ENCODE data around the gene RABGAP1L. TPM values are rescaled to one million over a fixed set of nuclear protein-coding genes. Genes with fewer than 3 reads are reported as not detected.

Gene RABGAP1L
- polyA plus RNA-seq, 1 donor (not counting 4 experiments of a cell fraction or from before 2014, with no cell fraction given): 24.2 TPM

- no peak for FAIRE-seq
Measured at GRCh38 chr1:174225499-174226204, 66.3 kb downstream of the RABGAP1L start.

GRCh38 chr1:174230399-174230798, 71.1 kb downstream of the RABGAP1L start:
- no peak for DNase-seq (ENCODE audit: low read depth, low spot score)
- no peak overlapping the region for H3K9ac ChIP-seq (ENCODE audit: control insufficient read depth, extremely low read depth, insufficient read depth, low read length)

More at GRCh38 chr1:174225499-174226204, 66.3 kb downstream of the RABGAP1L start:
- no peak overlapping the region for H3K9ac ChIP-seq (ENCODE audit: control insufficient read depth, extremely low read depth, insufficient read depth, low read length)
- no peaks in the 10 kb centered on the region for H3K36me3 ChIP-seq (ENCODE audit: control insufficient read depth in 2 of 2, extremely low read depth in 1 of 2, insufficient read depth in 2 of 2, low read length in 2 of 2)
- no peak for DNase-seq (ENCODE audit: low read depth, low spot score)
- dilution Hi-C loops (cut with MboI; ENCODE audit: extremely low pct_ligation_motif_present, low sequenced_read_pairs): no loop called here
- no peaks in the 10 kb centered on the region for H4K20me1 ChIP-seq (ENCODE audit: control insufficient read depth, extremely low read depth, insufficient read depth, low read length)
- H3K9me1 ChIP-seq (ENCODE audit: control insufficient read depth, extremely low read depth, insufficient read depth, low read length): no peaks in the 10 kb centered on the region
- no peaks in the 10 kb centered on the region for H3K9me3 ChIP-seq (ENCODE audit: control insufficient read depth, low read depth, low read length)
- no peak overlapping the region for H3K4me2 ChIP-seq (ENCODE audit: control insufficient read depth, extremely low read depth, insufficient read depth, low read depth, low read length)
- no peaks in the 10 kb centered on the region for H3K79me2 ChIP-seq (ENCODE audit: control insufficient read depth, insufficient read depth, low read length)
- no peak overlapping the region for H2AFZ ChIP-seq (ENCODE audit: control insufficient read depth, low read length)
- peaks cover 9% of the 10 kb centered on the region for H3K4me1 ChIP-seq (ENCODE audit: control insufficient read depth, extremely low read depth, insufficient read depth, low read length)
- H3K4me3 ChIP-seq (ENCODE audit: control insufficient read depth in 2 of 3, extremely low read depth in 1 of 3, insufficient read depth in 2 of 3, low read depth in 1 of 3, low read length in 3 of 3): no peak overlapping the region
- TF ChIP-seq CTCF (optimal IDR thresholded peaks at IDR 0.05 in 1 of 3, IDR thresholded peaks at IDR 0.05 in 1 of 3, conservative IDR thresholded peaks at IDR 0.05 in 1 of 3; ENCODE audit: extremely low read depth in 1 of 3, insufficient read depth in 2 of 3, low read length in 3 of 3): no peak
- no peak for TF ChIP-seq EZH2 (IDR thresholded peaks at IDR 0.05; ENCODE audit: low read length)
- H3K27me3 ChIP-seq (ENCODE audit: control insufficient read depth, extremely low read depth, insufficient read depth, low read length): no peaks in the 10 kb centered on the region
- no peak overlapping the region for H3K27ac ChIP-seq (ENCODE audit: control insufficient read depth, insufficient read depth, low read length)

More at GRCh38 chr1:174230399-174230798, 71.1 kb downstream of the RABGAP1L start:
- peaks cover 0 to 3% of the 10 kb centered on the region in 2 experiments for H3K36me3 ChIP-seq (ENCODE audit: control insufficient read depth in 2 of 2, extremely low read depth in 1 of 2, insufficient read depth in 2 of 2, low read length in 2 of 2)
- no peaks in the 10 kb centered on the region for H3K79me2 ChIP-seq (ENCODE audit: control insufficient read depth, insufficient read depth, low read length)
- no peak overlapping the region for H3K4me2 ChIP-seq (ENCODE audit: control insufficient read depth, extremely low read depth, insufficient read depth, low read depth, low read length)
- H3K9me3 ChIP-seq (ENCODE audit: control insufficient read depth, low read depth, low read length): no peaks in the 10 kb centered on the region
- no peak overlapping the region for H3K4me3 ChIP-seq (ENCODE audit: control insufficient read depth in 2 of 3, extremely low read depth in 1 of 3, insufficient read depth in 2 of 3, low read depth in 1 of 3, low read length in 3 of 3)
- no peaks in the 10 kb centered on the region for H3K9me1 ChIP-seq (ENCODE audit: control insufficient read depth, extremely low read depth, insufficient read depth, low read length)
- H3K27ac ChIP-seq (ENCODE audit: control insufficient read depth, insufficient read depth, low read length): no peak overlapping the region
- dilution Hi-C loops (cut with MboI; ENCODE audit: extremely low pct_ligation_motif_present, low sequenced_read_pairs): no loop called here
- H3K4me1 ChIP-seq (ENCODE audit: control insufficient read depth, extremely low read depth, insufficient read depth, low read length): no peaks in the 10 kb centered on the region
- H3K27me3 ChIP-seq (ENCODE audit: control insufficient read depth, extremely low read depth, insufficient read depth, low read length): no peaks in the 10 kb centered on the region
- no peak overlapping the region for H2AFZ ChIP-seq (ENCODE audit: control insufficient read depth, low read length)
- no peak for TF ChIP-seq CTCF (optimal IDR thresholded peaks at IDR 0.05 in 1 of 3, IDR thresholded peaks at IDR 0.05 in 1 of 3, conservative IDR thresholded peaks at IDR 0.05 in 1 of 3; ENCODE audit: extremely low read depth in 1 of 3, insufficient read depth in 2 of 3, low read length in 3 of 3)
- TF ChIP-seq EZH2 (IDR thresholded peaks at IDR 0.05; ENCODE audit: low read length): no peak
- H4K20me1 ChIP-seq (ENCODE audit: control insufficient read depth, extremely low read depth, insufficient read depth, low read length): no peaks in the 10 kb centered on the region
- no peak for FAIRE-seq

All from keratinocyte (primary cell).